ACHN (cell line): ENCODE results near the gene CBFA2T3.
A peak's percentile ranks its signal among the peaks of the same experiment; 100 is the strongest.

Experiments
- DNase-seq: peaks from one replicate; pipeline ENCODE4 v3.0.0-alpha.2; 2015
- in situ Hi-C: cut with HindIII; loops from 2 replicates; pipeline ENCODE4 v1.10.0; 2017; ENCODE audit warnings: low sequenced_read_pairs, low pct_ligation_motif_present, low pct_unique_long_range_greater_than_20kb

CBFA2T3 gene

DNA sequence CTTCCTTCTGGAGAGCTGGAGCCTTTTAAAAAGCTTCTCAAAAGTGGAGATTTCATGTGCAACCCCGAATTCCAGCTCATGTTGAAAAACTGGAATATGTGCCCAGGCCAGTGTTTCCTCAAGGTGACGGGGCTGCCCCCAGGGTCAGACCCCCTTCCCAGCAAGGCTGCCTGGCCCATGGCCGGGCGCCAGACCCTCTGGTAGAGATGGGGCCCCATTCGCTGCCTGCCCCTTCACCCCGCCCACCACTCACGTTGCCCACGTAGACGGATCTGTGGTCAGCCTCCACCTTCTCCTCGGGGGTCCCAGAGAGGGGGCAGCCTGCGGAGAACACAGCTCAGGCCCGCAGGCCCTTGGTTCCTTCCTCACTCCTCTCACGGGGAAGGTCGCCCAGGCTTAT, 111.7 kb downstream of the CBFA2T3 start:
- DNase-seq, result no peak
- in situ Hi-C loops, result loop anchor here (25.0 kb wide), 1 partner anchor 103 kb away; no protein-coding TSS in a partner anchor

DNA sequence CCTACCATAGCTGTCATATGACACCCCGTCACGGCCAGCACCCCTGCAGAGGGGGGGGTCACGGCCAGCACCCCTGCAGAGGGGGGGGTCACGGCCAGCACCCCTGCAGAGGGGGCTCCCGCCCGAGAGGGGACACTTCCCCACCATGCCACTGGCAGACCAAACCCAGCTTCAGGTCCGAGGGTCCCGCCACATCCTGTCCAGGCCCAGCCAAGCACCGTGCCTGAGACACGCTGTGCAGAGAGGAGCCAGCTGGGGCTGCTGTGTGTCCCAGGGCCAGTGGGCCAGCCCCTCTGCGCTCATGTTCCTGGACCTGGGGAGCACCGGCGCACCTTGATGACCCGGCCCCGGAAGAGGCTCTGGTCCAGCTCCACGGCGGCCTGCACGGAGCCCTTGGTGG, 112.5 kb downstream of the CBFA2T3 start:
- in situ Hi-C loops, result loop anchor here (25.0 kb wide), 1 partner anchor 102 kb away; no protein-coding TSS in a partner anchor
- DNase-seq, result no peak

GRCh38 chr16:88864099-88864498, 112.9 kb downstream of the CBFA2T3 start:
- in situ Hi-C loops, result loop anchor here (25.0 kb wide), 1 partner anchor 102 kb away; no protein-coding TSS in a partner anchor
- DNase-seq, result no peak

DNA sequence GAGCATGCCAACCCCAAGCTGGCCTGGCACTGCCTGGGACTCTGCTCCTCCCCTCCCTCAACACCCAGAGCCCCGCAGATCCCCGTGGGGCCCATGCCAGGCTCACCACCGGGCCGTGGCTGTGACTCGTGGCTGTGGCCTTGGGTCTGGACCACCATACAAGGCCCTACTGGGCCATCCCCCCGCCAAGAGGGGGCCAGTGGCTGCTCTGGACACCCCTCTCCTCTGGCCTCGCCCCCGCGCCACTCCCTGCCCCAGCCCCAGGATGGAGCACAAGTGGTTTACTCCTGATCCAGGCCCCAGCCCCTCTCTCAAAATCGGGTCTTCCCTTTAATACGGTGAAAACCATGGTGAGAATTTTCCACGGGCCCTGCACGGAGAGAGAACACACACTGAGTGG, 113.6 kb downstream of the CBFA2T3 start:
- in situ Hi-C loops, result loop anchor here (25.0 kb wide), 1 partner anchor 101 kb away; no protein-coding TSS in a partner anchor
- DNase-seq, result no peak

DNA sequence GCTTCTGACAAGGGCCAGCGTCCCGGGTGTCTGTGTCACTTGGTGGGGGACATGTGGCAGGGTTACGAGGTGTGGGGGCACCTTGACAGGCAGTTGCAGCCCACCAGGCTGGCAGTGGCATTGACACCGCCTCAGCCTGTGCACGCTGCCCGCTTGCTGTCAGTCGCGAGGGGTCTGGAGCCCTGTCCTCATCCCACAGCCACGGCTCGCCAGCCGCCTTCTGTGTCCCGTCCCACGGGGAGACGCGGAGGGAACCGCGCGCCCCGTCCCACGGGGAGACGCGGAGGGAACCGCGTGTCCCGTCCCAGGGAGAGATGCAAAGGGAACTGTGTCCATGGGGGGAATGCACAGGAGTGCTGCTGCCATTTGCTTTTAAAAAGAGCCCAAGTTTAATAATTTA, 114.0 kb downstream of the CBFA2T3 start:
- in situ Hi-C loops, result loop anchor here (25.0 kb wide), 1 partner anchor 101 kb away; no protein-coding TSS in a partner anchor
- no peak for DNase-seq

DNA sequence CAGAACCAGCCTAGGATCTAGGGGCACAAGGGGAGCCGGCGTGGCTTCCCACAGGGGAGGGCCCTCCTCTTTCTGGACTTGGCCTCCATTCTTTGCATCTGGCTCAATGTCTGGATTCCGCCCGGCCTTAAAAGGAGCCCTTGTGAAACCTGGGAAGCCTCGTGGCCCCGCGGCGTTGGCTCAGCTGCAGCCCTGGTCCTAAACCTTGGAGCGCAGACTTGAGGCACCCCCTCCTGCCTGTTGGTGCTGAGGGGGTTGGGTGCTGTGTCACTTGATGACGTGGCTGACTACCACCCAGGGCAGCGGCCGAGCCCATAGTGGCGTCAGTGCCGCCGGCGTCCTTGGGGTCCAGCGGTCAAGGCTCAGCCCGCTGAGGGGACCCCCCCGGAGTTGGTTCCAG, 115.6 kb downstream of the CBFA2T3 start:
- in situ Hi-C loops, result loop anchor here (25.0 kb wide), 1 partner anchor 99 kb away; no protein-coding TSS in a partner anchor
- DNase-seq, result no peak

DNA sequence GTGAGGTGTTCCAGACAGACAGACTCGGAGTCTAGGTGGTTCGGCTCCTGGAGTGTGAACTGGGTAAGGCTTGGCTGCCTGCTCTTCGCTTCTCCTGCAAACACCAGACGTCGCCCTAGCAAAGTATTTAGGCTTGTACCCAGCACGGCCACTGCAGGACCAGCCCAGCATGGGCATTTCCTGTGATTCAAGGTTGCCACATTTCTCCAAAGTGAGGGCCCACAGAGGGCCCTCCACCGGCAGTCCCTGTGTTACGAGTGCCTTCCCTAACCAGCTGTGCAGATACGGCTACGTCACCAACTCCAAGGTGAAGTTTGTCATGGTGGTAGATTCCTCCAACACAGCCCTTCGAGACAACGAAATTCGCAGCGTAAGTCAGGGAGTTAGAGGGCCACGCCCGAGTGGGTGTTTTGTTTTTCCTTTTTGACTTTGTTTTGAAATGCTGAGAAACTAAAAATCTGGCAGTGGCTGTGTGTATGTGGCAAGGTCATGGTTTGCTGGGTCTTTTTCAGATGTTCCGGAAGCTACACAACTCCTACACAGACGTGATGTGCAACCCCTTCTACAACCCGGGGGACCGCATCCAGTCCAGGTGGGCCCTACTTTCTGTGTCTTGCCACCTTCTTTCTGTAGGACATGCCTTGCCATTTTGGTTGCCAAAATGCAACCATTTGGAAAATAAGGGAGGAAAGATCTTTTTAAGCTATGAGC, 117.5 kb downstream of the CBFA2T3 start:
- in situ Hi-C loops, result loop anchor here (25.0 kb wide), 1 partner anchor 97 kb away; no protein-coding TSS in a partner anchor
- DNase-seq, result no peak

DNA sequence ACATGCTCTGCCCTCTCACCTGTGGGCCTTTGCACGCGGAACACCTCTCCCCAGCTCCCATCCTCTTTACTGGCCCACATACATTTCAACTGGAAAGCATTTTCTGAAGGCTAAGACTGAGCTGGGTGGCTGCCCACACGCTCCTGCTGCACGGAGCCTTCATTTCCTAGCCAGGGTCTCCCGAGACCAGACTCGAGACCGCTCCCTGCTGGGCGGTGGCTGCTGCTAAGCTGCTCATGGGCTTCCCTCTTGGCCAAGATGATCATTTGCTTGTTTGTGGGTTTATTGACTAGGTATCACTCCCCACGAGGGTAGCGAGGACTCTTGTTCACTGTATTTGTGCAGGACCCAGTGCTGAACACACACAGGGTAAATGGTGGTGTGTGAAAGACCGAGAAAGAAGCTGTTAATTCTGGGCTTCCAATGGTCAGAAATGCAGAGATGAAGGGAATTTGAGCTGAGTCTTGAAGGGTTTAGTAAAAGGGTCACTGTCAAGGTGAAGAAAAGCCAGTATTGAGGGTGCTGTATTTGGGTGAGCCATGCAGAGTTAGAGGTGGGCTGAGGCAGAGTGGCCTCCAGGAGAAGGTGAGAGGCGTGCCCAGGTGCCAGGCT, 119.2 kb downstream of the CBFA2T3 start:
- DNase-seq, result peak; percentile 91
- in situ Hi-C loops, result loop anchor here (25.0 kb wide), 1 partner anchor 96 kb away; no protein-coding TSS in a partner anchor

GRCh38 chr16:88856828-88857727, 119.9 kb downstream of the CBFA2T3 start, which contains the start of the genes GALNS and TRAPPC2L:
Gene GALNS (minus strand): TSS chr16:88856947. CDS start chr16:88856877, 70 bp downstream.
Gene TRAPPC2L (plus strand): TSS chr16:88857127. CDS start chr16:88857151, 24 bp downstream.
- DNase-seq, result peak; percentile 97
- in situ Hi-C loops, result loop anchor here (25.0 kb wide), 1 partner anchor 95 kb away; no protein-coding TSS in a partner anchor

- in situ Hi-C loops, result loop anchor here (25.0 kb wide), 1 partner anchor 94 kb away; no protein-coding TSS in a partner anchor
- DNase-seq, result peak; percentile 14
Observed at GRCh38 chr16:88856122-88856827, 120.7 kb downstream of the CBFA2T3 start.

DNA sequence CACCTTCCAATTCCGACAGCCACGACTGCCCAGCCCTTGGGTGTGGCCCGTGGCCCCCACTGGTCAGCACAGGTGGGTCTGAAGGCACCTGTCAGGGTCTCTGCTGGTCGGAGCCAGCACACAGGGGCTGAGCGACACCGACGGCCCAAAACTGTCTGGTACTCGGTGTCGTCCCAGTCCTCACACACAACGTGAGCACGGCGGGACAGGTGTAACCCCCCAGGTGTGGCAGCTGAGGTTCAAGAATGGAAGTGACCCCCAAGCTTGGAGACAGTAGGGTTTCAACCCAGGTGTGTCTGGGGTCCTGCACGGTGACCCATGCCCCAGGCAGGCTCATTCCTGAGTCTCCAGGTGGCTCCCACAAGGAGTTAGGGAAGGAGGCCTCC, 121.3 kb downstream of the CBFA2T3 start:
- in situ Hi-C loops, result loop anchor here (25.0 kb wide), 1 partner anchor 93 kb away; no protein-coding TSS in a partner anchor
- no peak for DNase-seq

GRCh38 chr16:88855176-88855575, 121.8 kb downstream of the CBFA2T3 start:
- in situ Hi-C loops, result loop anchor here (25.0 kb wide), 1 partner anchor 93 kb away; no protein-coding TSS in a partner anchor
- no peak for DNase-seq

DNA sequence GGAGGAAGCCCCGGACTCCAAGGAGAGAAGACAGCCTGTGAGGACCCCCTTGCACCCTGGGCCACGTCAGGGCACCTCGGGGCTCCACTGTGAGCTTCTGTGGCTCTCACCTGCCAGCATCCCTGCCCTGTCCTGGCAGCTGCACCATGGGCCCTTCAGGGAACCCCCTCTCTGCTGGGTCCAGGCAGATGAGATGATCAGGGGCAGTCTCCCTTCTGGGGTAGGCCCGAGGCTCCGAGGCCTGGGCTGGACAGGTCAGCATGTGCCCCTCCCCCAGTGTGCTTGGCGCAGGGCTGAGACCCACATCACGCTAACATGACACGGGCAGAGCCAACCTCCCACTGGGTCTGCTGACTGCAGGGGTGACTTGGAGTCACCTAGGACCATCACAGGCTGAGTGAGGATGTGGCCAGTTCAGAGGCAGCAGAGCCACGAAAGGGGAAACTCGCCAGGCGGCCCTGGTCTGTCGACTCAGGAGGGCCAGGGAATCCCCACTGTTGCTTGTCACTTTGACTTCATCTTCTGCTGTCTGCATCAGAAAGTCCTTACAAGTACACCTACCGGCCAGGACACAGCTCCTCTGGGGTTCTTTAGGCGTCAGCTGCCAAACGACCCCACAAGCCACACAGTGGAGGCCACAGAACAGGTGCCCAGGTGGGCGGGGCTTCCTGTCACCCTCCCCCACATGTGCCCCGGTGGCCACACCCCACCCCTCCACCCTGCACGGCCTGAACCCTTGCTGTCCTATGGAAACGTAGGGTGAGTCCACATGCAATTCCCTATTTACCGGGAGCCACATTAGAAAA, 122.5 kb downstream of the CBFA2T3 start:
- in situ Hi-C loops, result loop anchor here (25.0 kb wide), 1 partner anchor 92 kb away; no protein-coding TSS in a partner anchor
- no peak for DNase-seq

DNA sequence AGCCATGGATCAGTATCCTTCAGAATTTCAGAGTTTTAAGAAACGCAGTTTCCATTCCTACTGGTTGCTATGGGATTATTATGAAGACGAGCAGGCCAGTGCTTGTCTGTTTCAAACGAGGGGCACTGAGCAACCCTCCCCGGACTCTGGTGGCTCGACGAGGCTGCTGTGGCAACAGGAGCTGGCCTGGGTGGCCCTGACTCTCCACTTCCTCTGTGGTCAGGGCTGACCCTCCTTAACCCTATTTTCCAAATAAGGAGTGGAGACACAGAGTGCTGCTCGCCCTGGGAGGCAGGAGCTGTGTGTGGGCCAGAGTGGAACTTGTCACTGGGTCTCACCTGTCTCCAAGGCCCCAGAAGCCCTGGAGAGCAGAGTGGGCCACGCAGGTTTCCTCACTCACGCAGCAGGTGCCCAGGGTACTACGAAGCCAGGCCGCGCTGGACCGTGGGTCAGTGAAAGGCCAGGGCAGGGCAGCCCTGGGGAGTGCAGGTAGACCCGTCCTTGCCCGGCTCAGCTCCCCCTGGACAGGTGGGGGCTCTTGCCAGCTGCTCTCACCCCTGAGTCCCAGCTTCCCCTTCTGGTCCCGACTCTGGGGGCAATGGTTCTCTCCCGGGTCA, 123.6 kb downstream of the CBFA2T3 start:
- in situ Hi-C loops, result loop anchor here (25.0 kb wide), 1 partner anchor 91 kb away; no protein-coding TSS in a partner anchor
- no peak for DNase-seq

DNA sequence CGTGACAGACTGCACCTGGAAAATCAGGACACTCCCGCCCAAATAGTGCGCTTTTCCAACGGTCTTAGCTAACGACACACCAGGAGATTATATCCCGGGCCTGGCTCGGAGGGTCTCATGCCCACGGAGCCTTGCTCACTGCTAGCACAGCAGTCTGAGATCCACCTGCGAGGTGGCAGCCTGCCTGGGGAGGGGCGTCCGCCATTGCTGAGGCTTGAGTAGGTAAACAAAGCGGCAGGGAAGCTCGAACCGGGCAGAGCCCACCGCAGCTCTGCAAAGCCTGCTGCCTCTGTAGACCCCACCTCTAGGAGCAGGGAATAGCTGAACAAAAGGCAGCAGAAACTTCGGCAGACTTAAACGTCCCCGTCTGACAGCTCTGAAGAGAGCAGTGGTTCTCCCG, 125.4 kb downstream of the CBFA2T3 start:
- in situ Hi-C loops, result loop anchor here (25.0 kb wide), 1 partner anchor 89 kb away; no protein-coding TSS in a partner anchor
- DNase-seq, result no peak

GRCh38 chr16:88850531-88851199, 126.3 kb downstream of the CBFA2T3 start:
- in situ Hi-C loops, result loop anchor here (25.0 kb wide), 1 partner anchor 88 kb away; no protein-coding TSS in a partner anchor
- DNase-seq, result no peak
